ENCODE data around the gene TRPM7. TPM values are rescaled to one million over a fixed set of nuclear protein-coding genes. Genes with fewer than 3 reads are reported as not detected.
A peak's percentile ranks its signal among the peaks of the same experiment; 100 is the strongest.
"Not testable (repeated sequence)": the region's sequence is repeated elsewhere in the genome, so short reads cannot be mapped to it uniquely, and the experiment has no call there.

The TRPM7 gene
- total RNA-seq, 1 donor from 2014 or later, result 16.8 TPM

DNA sequence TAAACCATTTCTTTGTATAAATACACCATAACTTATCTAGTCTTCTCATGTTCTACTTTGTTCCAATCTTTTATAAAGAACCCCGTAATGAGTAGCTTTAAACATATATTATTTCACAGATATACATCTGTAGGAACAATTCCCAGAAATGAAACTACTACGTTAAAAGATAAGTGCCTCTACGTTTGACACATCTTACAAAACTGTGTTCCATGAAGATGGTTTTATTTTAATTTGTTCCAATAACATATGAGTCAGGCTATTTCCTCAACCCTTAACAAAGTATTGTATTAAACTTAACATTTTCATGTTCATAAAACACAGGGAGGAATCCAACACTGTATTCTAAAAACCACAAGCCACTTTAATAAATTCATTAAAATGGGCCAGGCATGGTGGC is 52.9 kb downstream of the TRPM7 start:
- H3K4me3 ChIP-seq (ENCODE audit: low read depth, low read length), result no peak overlapping the region
- no peak for DNase-seq (ENCODE audit: low read depth)
- TF ChIP-seq, protein P1, sequence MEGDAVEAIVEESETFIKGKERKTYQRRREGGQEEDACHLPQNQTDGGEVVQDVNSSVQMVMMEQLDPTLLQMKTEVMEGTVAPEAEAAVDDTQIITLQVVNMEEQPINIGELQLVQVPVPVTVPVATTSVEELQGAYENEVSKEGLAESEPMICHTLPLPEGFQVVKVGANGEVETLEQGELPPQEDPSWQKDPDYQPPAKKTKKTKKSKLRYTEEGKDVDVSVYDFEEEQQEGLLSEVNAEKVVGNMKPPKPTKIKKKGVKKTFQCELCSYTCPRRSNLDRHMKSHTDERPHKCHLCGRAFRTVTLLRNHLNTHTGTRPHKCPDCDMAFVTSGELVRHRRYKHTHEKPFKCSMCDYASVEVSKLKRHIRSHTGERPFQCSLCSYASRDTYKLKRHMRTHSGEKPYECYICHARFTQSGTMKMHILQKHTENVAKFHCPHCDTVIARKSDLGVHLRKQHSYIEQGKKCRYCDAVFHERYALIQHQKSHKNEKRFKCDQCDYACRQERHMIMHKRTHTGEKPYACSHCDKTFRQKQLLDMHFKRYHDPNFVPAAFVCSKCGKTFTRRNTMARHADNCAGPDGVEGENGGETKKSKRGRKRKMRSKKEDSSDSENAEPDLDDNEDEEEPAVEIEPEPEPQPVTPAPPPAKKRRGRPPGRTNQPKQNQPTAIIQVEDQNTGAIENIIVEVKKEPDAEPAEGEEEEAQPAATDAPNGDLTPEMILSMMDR (conservative IDR thresholded peaks at IDR 0.05; ENCODE audit: low read depth, low read length), result no peak

DNA sequence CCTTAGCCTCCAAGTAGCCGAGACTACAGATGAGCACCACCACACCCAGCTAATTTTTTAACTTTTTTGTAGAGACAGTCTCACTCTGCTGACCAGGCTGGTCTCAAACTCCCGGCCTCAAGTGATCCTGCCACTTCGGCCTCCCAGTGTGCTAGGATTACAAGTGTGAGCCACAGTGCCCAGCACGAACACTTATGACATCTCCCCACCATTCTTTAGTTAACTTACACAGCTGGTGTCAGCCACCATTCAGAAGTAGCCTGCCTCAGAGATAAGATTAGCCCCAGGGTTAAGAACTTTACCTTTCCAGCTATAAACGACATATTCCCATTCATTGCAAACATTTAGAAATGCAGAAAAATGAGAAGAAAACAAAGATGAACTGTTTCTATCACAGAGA is 58.2 kb downstream of the TRPM7 start:
- TF ChIP-seq, protein P1 (conservative IDR thresholded peaks at IDR 0.05; ENCODE audit: low read depth, low read length), result no peak
- DNase-seq (ENCODE audit: low read depth), result no peak
- no peak overlapping the region for H3K4me3 ChIP-seq (ENCODE audit: low read depth, low read length)

DNA sequence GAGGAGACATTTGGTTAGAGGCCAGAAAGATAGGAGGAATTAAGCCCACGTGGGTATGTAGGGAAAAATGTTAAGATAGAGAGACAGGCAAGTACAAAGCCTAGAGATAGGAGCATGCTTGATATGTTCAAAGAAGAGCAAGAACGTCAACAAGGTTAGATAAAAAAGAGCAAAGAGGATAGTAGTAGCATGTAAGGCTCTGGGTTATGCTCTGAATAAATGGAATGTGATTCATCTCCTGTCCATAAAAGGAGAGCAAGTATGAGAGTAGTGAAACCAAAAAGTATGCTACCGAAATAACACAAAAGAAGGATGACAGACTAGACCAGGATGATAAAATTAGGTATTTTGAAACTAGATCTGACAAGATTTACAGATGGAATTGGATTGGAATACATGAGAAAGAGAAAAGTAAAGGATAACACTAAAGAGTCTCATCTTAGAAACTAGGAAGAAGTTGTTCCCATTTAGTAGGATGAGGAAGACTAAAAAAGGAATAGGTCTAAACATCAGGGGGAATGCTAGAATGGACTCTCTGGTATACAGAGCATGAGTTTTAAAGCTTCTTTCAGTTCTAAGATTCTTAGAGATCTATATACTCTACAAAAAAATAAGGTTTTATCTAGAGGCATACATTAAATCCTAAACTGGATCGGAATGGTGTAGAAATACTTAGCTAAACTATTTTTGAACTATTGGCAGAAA is 59.1 kb downstream of the TRPM7 start:
- TF ChIP-seq, protein P1 (conservative IDR thresholded peaks at IDR 0.05; ENCODE audit: low read depth, low read length), result no peak
- H3K4me3 ChIP-seq (ENCODE audit: low read depth, low read length), result no peak overlapping the region
- no peak for DNase-seq (ENCODE audit: low read depth)

DNA sequence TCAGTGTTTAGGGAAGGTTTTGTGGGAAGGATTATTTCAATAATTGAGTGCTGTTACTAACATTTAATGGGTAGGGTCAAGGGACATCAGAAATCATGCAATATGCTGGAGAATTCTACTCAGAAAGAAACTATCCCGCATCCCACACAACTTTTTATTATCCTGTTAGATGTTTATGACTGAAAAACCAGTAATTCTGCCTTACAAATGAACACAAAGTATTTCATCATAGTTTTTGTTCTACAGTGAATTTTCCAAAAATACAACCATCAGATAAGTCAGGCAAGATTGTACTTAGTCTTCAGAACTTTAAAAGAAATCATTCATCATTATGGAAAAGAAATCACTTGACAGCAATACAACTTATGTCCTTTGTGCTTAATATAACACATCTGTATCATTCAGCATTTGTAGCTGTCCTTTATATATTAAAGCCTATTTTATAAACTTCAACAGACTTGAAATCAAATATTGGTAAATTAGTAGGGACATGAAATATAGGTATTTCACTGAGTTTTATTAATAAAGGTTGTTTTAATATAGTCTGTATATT is 61.9 kb downstream of the TRPM7 start:
- DNase-seq (ENCODE audit: low read depth), result no peak
- TF ChIP-seq, protein P1 (conservative IDR thresholded peaks at IDR 0.05; ENCODE audit: low read depth, low read length), result no peak
- H3K4me3 ChIP-seq (ENCODE audit: low read depth, low read length), result no peak overlapping the region

DNA sequence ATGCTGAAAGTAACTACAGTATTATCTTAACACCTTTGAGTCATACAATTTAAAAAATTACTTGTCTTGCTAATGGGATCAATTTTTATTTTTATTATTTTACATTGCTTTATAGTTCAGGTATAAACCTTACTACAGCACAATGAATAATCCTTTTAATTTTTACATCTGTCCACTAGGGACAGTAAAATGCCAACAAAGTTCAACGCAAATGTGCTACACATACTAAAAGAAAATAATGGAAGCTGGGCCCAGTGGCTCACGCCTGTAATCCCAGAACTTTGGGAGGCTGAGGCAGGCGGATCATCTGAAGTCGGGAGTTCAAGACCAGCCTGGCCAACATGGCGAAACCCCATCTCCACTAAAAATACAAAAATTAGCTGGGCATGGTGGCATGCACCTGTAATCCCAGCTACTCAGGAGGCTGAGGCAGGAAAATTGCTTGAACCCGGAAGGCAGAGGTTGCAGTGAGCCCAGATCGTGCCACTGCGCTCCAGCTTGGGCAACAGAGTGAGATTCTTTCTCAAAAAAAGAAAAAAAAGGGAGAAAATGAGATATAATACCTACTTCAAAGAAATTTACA is 64.1 kb downstream of the TRPM7 start:
- not testable (repeated sequence) for H3K4me3 ChIP-seq (ENCODE audit: low read depth, low read length); DNase-seq (ENCODE audit: low read depth)
- TF ChIP-seq, protein P1 (conservative IDR thresholded peaks at IDR 0.05; ENCODE audit: low read depth, low read length), result peak; percentile 43

DNA sequence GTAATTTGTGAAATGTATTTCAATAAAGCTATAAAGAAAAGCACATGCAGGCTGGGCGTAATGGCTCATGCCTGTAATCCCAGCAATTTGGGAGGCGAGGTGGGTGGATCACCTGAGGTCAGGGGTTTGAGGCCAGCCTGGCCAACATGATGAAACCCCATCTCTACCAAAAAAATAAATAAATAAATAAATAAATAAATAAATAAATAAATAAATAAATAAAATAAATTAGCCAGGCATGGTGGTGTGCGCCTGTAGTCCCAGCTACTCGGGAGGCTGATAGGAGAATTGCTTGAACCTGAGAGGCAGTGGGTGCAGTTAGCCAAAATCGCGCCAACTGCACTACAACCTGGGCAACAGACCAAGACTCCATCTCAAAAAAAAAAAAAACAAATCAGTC is 69.6 kb downstream of the TRPM7 start:
- DNase-seq (ENCODE audit: low read depth); H3K4me3 ChIP-seq (ENCODE audit: low read depth, low read length): not testable (repeated sequence)

DNA sequence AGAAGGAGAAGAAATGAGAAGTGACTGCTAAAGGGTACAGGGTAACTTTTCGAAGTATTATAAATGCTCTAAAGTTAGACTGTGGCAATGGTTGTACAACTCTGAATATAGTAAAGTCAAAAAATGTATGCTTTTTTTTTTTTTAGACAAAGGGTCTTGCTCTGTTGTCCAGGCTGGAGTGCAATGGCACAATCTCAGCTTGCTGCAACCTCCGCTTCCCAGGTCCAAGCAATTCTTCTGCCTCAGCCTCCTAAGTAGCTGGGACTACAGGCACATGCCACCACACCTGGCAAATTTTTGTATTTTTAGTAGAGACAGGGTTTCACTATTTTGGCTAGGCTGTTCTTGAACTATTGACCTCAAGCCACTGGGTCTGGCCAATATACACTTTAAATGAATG is 70.0 kb downstream of the TRPM7 start:
- DNase-seq (ENCODE audit: low read depth), result not testable (repeated sequence)

DNA sequence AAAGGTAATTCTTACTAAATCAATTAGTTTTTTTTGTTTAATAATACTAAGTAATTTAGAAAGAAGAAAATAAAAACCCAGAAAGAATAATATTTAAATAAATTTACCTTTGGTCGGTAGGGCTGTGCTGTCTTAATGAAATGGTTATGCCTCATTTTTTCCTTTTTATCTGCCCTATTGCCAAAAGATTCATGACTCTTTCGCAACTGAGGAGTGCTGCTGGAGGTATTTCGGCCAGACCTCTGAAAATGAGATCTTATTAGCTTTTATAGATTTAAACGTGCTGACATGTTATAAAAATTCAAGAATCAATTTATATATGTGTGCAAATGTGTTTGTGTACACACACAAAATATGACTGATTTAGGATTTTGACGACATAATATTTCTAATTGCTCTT is 73.0 kb downstream of the TRPM7 start:
- no peak for DNase-seq (ENCODE audit: low read depth)
- TF ChIP-seq, protein P1 (conservative IDR thresholded peaks at IDR 0.05; ENCODE audit: low read depth, low read length), result no peak
- no peak overlapping the region for H3K4me3 ChIP-seq (ENCODE audit: low read depth, low read length)

More for the DNA sequence above, 70.0 kb downstream of the TRPM7 start:
- H3K4me3 ChIP-seq (ENCODE audit: low read depth, low read length), result not testable (repeated sequence)

Data from epithelial cell of proximal tubule (primary cell).